Upper lobe of left lung (tissue), 6 donors: ENCODE measurements around the gene DOCK11. TPM values are rescaled to one million over a fixed set of nuclear protein-coding genes. Genes with fewer than 3 reads are reported as not detected.

Source experiments
- ATAC-seq, 2 donors: fragments of 200-7000 bp; cut with Tn5 transposase; one replicate each; pipeline ENCODE4 v1.9.1; 2022; ENCODE audit warnings: mild to moderate bottlenecking in 2 of 2, moderate library complexity in 2 of 2; ENCODE audit not compliant: low FRiP score in 2 of 2
- DNase-seq, 2 donors: peaks; one replicate each; pipeline ENCODE4 v3.0.0-alpha.2; 2019 to 2020
- H3K27ac ChIP-seq, 4 donors: fragments of 200-600 bp; sonication (generic); one replicate each; pipeline ENCODE4 v1.5.1; 2016 to 2019
- H3K27me3 ChIP-seq, 4 donors: fragments of 200-600 bp; sonication (generic); one replicate each; pipeline ENCODE4 v1.5.1; 2017 to 2019
- H3K36me3 ChIP-seq, 4 donors: fragments of 200-600 bp; sonication (generic); one replicate each; pipeline ENCODE4 v1.5.1; 2016 to 2019
- H3K4me1 ChIP-seq, 4 donors: fragments of 200-600 bp; sonication (generic); one replicate each; pipeline ENCODE4 v1.5.1; 2018 to 2019
- H3K4me3 ChIP-seq, 4 donors: fragments of 200-600 bp; sonication (generic); one replicate each; pipeline ENCODE4 v1.5.1; 2017 to 2019; ENCODE audit warnings: mild to moderate bottlenecking in 2 of 4, moderate library complexity in 1 of 4
- H3K9me3 ChIP-seq, 4 donors: fragments of 200-600 bp; sonication (generic); one replicate each; pipeline ENCODE4 v1.5.1; 2018 to 2019
- CTCF ChIP-seq, 6 experiments: fragments of 450-650 bp in 4 of 6; fragments of 200-600 bp in 2 of 6; sonication (generic) in 2 of 6; IDR thresholded peaks; one replicate each; pipeline ENCODE4 v1.5.1; 2016 to 2019; ENCODE audit warnings: antibody characterized with exemption in 6 of 6
- EP300 ChIP-seq, 4 donors: sonication (generic); formaldehyde crosslinking; IDR thresholded peaks; one replicate each; pipeline ENCODE4 v1.5.1; 2017; ENCODE audit warnings: antibody characterized with exemption in 4 of 4, control low read depth in 2 of 4
- POLR2A ChIP-seq, 4 donors: fragments of 450-650 bp; IDR thresholded peaks; one replicate each; pipeline ENCODE4 v1.5.1; 2016 to 2017; ENCODE audit warnings: antibody characterized with exemption in 4 of 4, mild to moderate bottlenecking in 2 of 4
- POLR2AphosphoS5 ChIP-seq, 2 donors: sonication (generic); formaldehyde crosslinking; IDR thresholded peaks; one replicate each; pipeline ENCODE4 v1.5.1; 2017; ENCODE audit warnings: antibody characterized with exemption in 2 of 2
- WGBS, 2 donors: methylation state at CpG; one replicate each; pipeline ENCODE4 v1.1.5; 2017 to 2018; 5-methylcytosine and 5-hydroxymethylcytosine counted together
- total RNA-seq, 6 donors: library from RNA; depleted of rRNA in 4 of 6; stranded (reverse); fragments of >200 nt in 4 of 6; gene quantifications; one replicate each; pipeline versions ENCODE4 v1.1.0 to v1.2.1, GENCODE V29; 2016 to 2021
- donor health status: DM: no; HTN: no; CAD: no; lungs with moderate emphysema.
- donor health status: DM: no; HTN: yes; CAD: no; lungs with severe emphysema.

Gene DOCK11
- total RNA-seq, 6 donors from 2014 or later = 20.6 to 51.6 (median 42.1) TPM

DNA sequence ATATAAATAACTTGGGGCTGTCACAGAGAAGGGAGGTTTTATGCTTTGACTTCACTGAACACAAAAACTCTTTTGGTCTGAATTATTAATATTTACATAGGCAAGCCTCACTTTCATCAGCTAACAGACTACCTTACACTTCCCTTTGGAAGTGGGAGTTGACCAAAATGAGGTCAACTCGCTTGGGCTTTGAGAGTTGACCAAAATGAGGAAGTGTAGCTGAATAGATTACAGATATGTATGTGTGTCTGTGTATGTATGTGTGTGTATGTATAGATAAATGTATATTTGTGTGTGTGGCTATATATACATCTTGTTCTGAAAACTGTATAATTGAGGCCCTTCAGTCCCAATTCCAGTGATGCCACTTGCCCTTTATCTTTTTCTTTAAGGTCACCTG lies 118.5 kb downstream of the DOCK11 start:
- Histone ChIP-seq H3K4me1 (no peaks in the 10 kb centered on the region), H3K9me3 (no peaks in the 10 kb centered on the region), H3K27me3 (no peaks in the 10 kb centered on the region), H3K4me3 (no peak overlapping the region), H3K27ac (no peak overlapping the region), H3K36me3 (peaks cover 0 to 13% (median 0%) of the 10 kb centered on the region in 4 donors)
- DNase-seq (no peak), ATAC-seq (no peak)
- WGBS, 2 donors = 33 to 92% methylated on average over 1 of the region's 1 CpG
- TF ChIP-seq EP300 (IDR thresholded peaks at IDR 0.05) (no peak), POLR2AphosphoS5 (IDR thresholded peaks at IDR 0.05) (no peak), POLR2A (IDR thresholded peaks at IDR 0.05) (no peak), CTCF (IDR thresholded peaks at IDR 0.05) (no peak)

DNA sequence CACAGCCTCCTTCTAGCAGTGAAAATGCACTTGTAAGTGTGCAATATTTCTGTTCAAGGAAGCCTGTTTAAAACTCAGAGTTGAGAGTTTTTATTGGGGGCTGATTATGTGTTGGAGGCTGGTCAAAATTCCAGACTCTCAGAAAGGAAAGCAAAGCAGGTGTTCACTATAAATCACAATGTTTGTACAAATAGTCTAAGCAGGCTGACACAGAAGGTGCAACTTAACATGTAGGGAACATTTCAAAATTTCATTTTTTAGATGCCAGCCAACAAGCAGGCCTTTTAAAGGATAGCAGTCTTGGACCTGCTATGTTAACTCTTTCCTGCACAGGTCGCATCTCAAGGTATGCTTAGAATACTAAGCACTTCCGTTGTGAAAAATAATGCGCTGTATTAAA lies 119.5 kb downstream of the DOCK11 start:
- 81% methylated on average over 3 of the region's 3 CpGs for WGBS, 2 donors

GRCh38 chrX:118621081-118621759 lies 125.6 kb downstream of the DOCK11 start:
- H3K27me3 ChIP-seq = no peaks in the 10 kb centered on the region
- no peaks in the 10 kb centered on the region for H3K9me3 ChIP-seq
- no peak overlapping the region for H3K4me3 ChIP-seq
- H3K27ac ChIP-seq = no peak overlapping the region
- no peaks in the 10 kb centered on the region for H3K36me3 ChIP-seq
- no peak for TF ChIP-seq POLR2A (IDR thresholded peaks at IDR 0.05)
- no peak for TF ChIP-seq POLR2AphosphoS5 (IDR thresholded peaks at IDR 0.05)
- no peak for TF ChIP-seq EP300 (IDR thresholded peaks at IDR 0.05)
- no peak for TF ChIP-seq CTCF (IDR thresholded peaks at IDR 0.05)
- 79 to 86% methylated on average over 8 of the region's 8 CpGs for WGBS, 2 donors
- ATAC-seq (peak in 1 of 2 donors; percentile 63), DNase-seq (no peak)
- H3K4me1 ChIP-seq = no peaks in the 10 kb centered on the region

More for the DNA sequence above, 119.5 kb downstream of the DOCK11 start:
- H3K9me3 ChIP-seq = no peaks in the 10 kb centered on the region
- no peak for DNase-seq
- ATAC-seq = no peak
- H3K4me1 ChIP-seq = no peaks in the 10 kb centered on the region
- H3K36me3 ChIP-seq = peaks cover 0 to 9% (median 0%) of the 10 kb centered on the region in 4 donors
- no peak overlapping the region for H3K27ac ChIP-seq
- no peak overlapping the region for H3K4me3 ChIP-seq
- no peaks in the 10 kb centered on the region for H3K27me3 ChIP-seq
- TF ChIP-seq POLR2AphosphoS5 (IDR thresholded peaks at IDR 0.05) (no peak), POLR2A (IDR thresholded peaks at IDR 0.05) (no peak), CTCF (IDR thresholded peaks at IDR 0.05) (no peak), EP300 (IDR thresholded peaks at IDR 0.05) (no peak)

DNA sequence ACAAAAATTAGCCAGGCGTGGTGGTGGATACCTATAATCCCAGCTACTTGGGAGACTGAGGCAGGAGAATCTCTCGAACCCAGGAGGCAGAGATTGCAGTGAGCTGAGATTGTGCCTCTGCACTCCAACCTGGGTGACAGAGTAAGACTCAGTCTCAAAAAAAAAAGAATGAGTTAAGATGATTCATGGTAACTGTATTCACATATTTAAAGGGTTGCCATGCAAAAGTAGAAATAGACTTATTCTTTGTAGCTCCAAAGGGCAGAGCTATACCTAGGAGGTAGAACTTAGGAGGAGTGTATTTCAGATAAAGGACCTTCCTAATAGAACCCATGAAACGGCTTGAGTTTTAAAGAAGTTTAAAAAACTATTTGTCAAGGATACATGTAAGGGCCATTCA lies 127.4 kb downstream of the DOCK11 start:
- no peaks in the 10 kb centered on the region for H3K9me3 ChIP-seq
- ATAC-seq = no peak
- H3K27me3 ChIP-seq = no peaks in the 10 kb centered on the region
- H3K27ac ChIP-seq = no peak overlapping the region
- 82 to 90% methylated on average over 3 of the region's 3 CpGs for WGBS, 2 donors
- DNase-seq = no peak
- no peak for TF ChIP-seq POLR2AphosphoS5 (IDR thresholded peaks at IDR 0.05)
- no peak for TF ChIP-seq EP300 (IDR thresholded peaks at IDR 0.05)
- TF ChIP-seq POLR2A (IDR thresholded peaks at IDR 0.05) = no peak
- no peak for TF ChIP-seq CTCF (IDR thresholded peaks at IDR 0.05)
- H3K36me3 ChIP-seq = peaks cover 0 to 7% (median 0%) of the 10 kb centered on the region in 4 donors
- H3K4me3 ChIP-seq = no peak overlapping the region
- no peaks in the 10 kb centered on the region for H3K4me1 ChIP-seq

DNA sequence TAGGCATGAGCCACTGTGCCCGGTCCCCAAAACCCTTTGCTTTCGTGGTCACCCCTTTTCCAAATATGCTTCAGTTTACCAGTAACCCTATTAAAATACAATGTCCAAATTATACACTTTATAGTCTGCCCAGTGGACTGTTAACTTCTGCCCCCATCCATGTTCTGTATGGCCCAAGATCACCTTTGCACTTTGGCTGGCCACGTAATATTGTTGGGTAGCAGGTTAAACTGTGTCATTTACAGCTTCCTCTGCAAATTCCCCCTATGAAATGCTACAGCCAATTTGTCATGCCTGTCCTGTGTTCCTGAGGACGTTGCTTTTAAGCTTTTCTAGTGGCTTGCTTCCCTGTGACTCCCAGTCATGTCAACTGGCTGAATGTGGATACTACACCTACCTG lies 130.7 kb downstream of the DOCK11 start:
- Histone ChIP-seq H3K27me3 (no peaks in the 10 kb centered on the region), H3K27ac (no peak overlapping the region), H3K36me3 (peaks cover 0 to 7% (median 0%) of the 10 kb centered on the region in 4 donors), H3K4me3 (no peak overlapping the region), H3K9me3 (no peaks in the 10 kb centered on the region), H3K4me1 (no peaks in the 10 kb centered on the region)
- TF ChIP-seq CTCF (IDR thresholded peaks at IDR 0.05) = no peak
- no peak for TF ChIP-seq EP300 (IDR thresholded peaks at IDR 0.05)
- TF ChIP-seq POLR2A (IDR thresholded peaks at IDR 0.05) = no peak
- no peak for TF ChIP-seq POLR2AphosphoS5 (IDR thresholded peaks at IDR 0.05)
- DNase-seq (no peak), ATAC-seq (no peak)
- 65 to 90% methylated on average over 2 to 4 of the region's 4 CpGs for WGBS, 2 donors
